Measurements from ENCODE around the gene B3GAT1. TPM values are rescaled to one million over a fixed set of nuclear protein-coding genes. Genes with fewer than 3 reads are reported as not detected.
"Not testable (repeated sequence)": the region's sequence is repeated elsewhere in the genome, so short reads cannot be mapped to it uniquely, and the experiment has no call there.

Gene B3GAT1
- total RNA-seq, 1 donor from 2014 or later, result 1.9 TPM

DNA sequence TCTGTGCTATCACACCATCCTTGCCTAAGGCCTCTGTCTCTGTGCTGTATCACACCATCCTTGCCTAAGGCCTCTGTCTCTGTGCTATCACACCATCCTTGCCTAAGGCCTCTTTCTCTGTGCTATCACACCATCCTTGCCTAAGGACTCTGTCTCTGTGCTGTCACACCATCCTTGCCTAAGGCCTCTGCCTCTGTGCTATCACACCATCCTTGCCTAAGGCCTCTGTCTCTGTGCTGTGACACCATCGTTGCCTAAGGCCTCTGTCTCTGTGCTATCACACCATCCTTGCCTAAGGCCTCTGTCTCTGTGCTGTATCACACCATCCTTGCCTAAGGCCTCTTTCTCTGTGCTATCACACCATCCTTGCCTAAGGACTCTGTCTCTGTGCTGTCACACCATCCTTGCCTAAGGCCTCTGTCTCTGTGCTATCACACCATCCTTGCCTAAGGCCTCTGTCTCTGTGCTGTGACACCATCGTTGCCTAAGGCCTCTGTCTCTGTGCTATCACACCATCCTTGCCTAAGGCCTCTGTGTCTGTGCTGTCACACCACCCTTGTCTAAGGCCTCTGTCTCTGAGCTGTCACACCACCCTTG is 45.5 kb upstream of the B3GAT1 start:
- not testable (repeated sequence) for H3K9me3 ChIP-seq (ENCODE audit: insufficient read depth, low read depth, low read length); H3K36me3 ChIP-seq (ENCODE audit: insufficient read depth, low read length); DNase-seq (ENCODE audit: low read depth); H3K4me3 ChIP-seq (ENCODE audit: insufficient read depth, low read depth, low read length); H3K4me2 ChIP-seq (ENCODE audit: low read length); H3K27ac ChIP-seq (ENCODE audit: low read depth, low read length); H3K9ac ChIP-seq (ENCODE audit: low read length); H3K27me3 ChIP-seq (ENCODE audit: insufficient read depth, low read length); H3K4me3 Mint-ChIP-seq (ENCODE audit: unreplicated experiment); FAIRE-seq; H3K79me2 ChIP-seq (ENCODE audit: insufficient read depth, low read length); H3K4me1 ChIP-seq (ENCODE audit: insufficient read depth, low read length); H2AFZ ChIP-seq (ENCODE audit: low read depth, low read length); H3K27ac Mint-ChIP-seq (ENCODE audit: unreplicated experiment); H3K9me3 Mint-ChIP-seq (ENCODE audit: unreplicated experiment); H3K4me1 Mint-ChIP-seq (ENCODE audit: low read depth, unreplicated experiment); H3K36me3 Mint-ChIP-seq (ENCODE audit: low read depth, unreplicated experiment); H4K20me1 ChIP-seq (ENCODE audit: insufficient read depth, low read length)
- H3K27me3 Mint-ChIP-seq (ENCODE audit: low read depth, unreplicated experiment), result peaks cover 33% of the 10 kb centered on the region

DNA sequence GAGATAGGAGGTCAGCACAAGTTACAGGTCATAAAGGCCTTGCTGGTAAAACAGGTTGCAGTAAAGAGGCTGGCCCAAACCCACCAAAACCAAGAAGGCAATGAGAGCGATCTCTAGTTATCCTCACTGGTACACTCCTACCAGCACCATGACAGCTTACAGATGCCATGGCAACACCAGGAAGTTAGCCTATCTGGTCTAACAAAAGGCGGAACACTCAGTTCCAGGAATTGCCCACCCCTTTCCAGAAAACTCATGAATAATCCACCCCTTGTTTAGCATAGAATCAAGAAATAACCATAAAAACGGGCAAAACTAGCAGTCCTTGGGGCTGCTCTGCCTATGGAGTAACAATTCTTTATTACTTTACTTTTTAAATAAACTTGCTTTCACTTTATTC is 43.5 kb upstream of the B3GAT1 start:
- TF ChIP-seq, protein P1, sequence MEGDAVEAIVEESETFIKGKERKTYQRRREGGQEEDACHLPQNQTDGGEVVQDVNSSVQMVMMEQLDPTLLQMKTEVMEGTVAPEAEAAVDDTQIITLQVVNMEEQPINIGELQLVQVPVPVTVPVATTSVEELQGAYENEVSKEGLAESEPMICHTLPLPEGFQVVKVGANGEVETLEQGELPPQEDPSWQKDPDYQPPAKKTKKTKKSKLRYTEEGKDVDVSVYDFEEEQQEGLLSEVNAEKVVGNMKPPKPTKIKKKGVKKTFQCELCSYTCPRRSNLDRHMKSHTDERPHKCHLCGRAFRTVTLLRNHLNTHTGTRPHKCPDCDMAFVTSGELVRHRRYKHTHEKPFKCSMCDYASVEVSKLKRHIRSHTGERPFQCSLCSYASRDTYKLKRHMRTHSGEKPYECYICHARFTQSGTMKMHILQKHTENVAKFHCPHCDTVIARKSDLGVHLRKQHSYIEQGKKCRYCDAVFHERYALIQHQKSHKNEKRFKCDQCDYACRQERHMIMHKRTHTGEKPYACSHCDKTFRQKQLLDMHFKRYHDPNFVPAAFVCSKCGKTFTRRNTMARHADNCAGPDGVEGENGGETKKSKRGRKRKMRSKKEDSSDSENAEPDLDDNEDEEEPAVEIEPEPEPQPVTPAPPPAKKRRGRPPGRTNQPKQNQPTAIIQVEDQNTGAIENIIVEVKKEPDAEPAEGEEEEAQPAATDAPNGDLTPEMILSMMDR (IDR thresholded peaks at IDR 0.05; ENCODE audit: insufficient read depth, low read depth, low read length), result no peak
- TF ChIP-seq EZH2 (IDR thresholded peaks at IDR 0.05; ENCODE audit: insufficient read depth, low read length), result no peak
- H3K36me3 Mint-ChIP-seq (ENCODE audit: low read depth, unreplicated experiment), result peaks cover 4% of the 10 kb centered on the region
- Histone ChIP-seq H3K79me2 (ENCODE audit: insufficient read depth, low read length) (no peaks in the 10 kb centered on the region), H3K4me1 (ENCODE audit: insufficient read depth, low read length) (no peaks in the 10 kb centered on the region), H3K9ac (ENCODE audit: low read length) (no peak overlapping the region), H3K4me2 (ENCODE audit: low read length) (no peak overlapping the region), H3K36me3 (ENCODE audit: insufficient read depth, low read length) (no peaks in the 10 kb centered on the region), H2AFZ (ENCODE audit: low read depth, low read length) (no peak overlapping the region), H3K4me3 (ENCODE audit: insufficient read depth, low read depth, low read length) (no peak overlapping the region), H3K9me3 (ENCODE audit: insufficient read depth, low read depth, low read length) (peaks cover 9% of the 10 kb centered on the region), H3K27ac (ENCODE audit: low read depth, low read length) (no peak overlapping the region), H4K20me1 (ENCODE audit: insufficient read depth, low read length) (no peaks in the 10 kb centered on the region), H3K27me3 (ENCODE audit: insufficient read depth, low read length) (no peaks in the 10 kb centered on the region)
- no peak overlapping the region for H3K27ac Mint-ChIP-seq (ENCODE audit: unreplicated experiment)
- H3K4me3 Mint-ChIP-seq (ENCODE audit: unreplicated experiment), result no peak overlapping the region
- FAIRE-seq (no peak), DNase-seq (ENCODE audit: low read depth) (no peak)
- H3K9me3 Mint-ChIP-seq (ENCODE audit: unreplicated experiment), result peaks cover 7% of the 10 kb centered on the region
- H3K4me1 Mint-ChIP-seq (ENCODE audit: low read depth, unreplicated experiment), result no peaks in the 10 kb centered on the region
- H3K27me3 Mint-ChIP-seq (ENCODE audit: low read depth, unreplicated experiment), result peaks cover 36% of the 10 kb centered on the region

DNA sequence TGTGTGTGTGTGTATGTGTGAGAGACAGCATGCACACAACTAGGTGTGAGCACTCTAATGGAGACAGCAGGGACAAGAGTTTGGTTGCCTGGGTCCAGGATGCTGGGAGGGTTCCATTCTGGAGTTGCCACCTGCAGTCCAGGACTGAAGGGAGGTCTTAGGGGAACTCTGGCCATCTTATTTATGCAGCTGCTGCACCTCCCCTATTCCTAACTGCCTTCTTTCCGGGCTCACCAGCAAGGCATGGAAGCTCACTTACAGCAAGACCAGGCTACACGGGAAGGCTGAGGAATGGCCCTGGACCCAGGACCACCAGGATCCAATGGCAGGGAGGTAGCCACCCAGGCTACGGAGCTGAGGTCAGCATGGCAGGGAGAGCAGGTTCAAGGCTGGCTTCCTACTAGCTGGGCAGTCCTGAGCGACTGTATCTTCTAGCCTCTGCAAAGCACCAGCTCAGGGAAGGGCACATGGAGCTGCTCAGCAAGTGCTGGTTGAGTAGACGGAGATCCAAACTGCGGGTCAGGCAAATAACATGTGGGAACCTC is 42.2 kb upstream of the B3GAT1 start:
- Histone ChIP-seq H3K4me2 (ENCODE audit: low read length) (no peak overlapping the region), H3K9ac (ENCODE audit: low read length) (no peak overlapping the region), H3K27me3 (ENCODE audit: insufficient read depth, low read length) (no peaks in the 10 kb centered on the region), H3K79me2 (ENCODE audit: insufficient read depth, low read length) (no peaks in the 10 kb centered on the region), H3K4me3 (ENCODE audit: insufficient read depth, low read depth, low read length) (no peak overlapping the region), H4K20me1 (ENCODE audit: insufficient read depth, low read length) (no peaks in the 10 kb centered on the region), H3K36me3 (ENCODE audit: insufficient read depth, low read length) (no peaks in the 10 kb centered on the region), H3K4me1 (ENCODE audit: insufficient read depth, low read length) (no peaks in the 10 kb centered on the region), H3K9me3 (ENCODE audit: insufficient read depth, low read depth, low read length) (peaks cover 12% of the 10 kb centered on the region), H3K27ac (ENCODE audit: low read depth, low read length) (no peak overlapping the region), H2AFZ (ENCODE audit: low read depth, low read length) (no peak overlapping the region)
- H3K27me3 Mint-ChIP-seq (ENCODE audit: low read depth, unreplicated experiment), result peaks cover 36% of the 10 kb centered on the region
- TF ChIP-seq, protein P1 (IDR thresholded peaks at IDR 0.05; ENCODE audit: insufficient read depth, low read depth, low read length), result no peak
- TF ChIP-seq EZH2 (IDR thresholded peaks at IDR 0.05; ENCODE audit: insufficient read depth, low read length), result no peak
- no peaks in the 10 kb centered on the region for H3K4me1 Mint-ChIP-seq (ENCODE audit: low read depth, unreplicated experiment)
- no peak for DNase-seq (ENCODE audit: low read depth)
- no peak overlapping the region for H3K27ac Mint-ChIP-seq (ENCODE audit: unreplicated experiment)
- no peak for FAIRE-seq
- no peak overlapping the region for H3K4me3 Mint-ChIP-seq (ENCODE audit: unreplicated experiment)
- H3K36me3 Mint-ChIP-seq (ENCODE audit: low read depth, unreplicated experiment), result peaks cover 4% of the 10 kb centered on the region
- peaks cover 7% of the 10 kb centered on the region for H3K9me3 Mint-ChIP-seq (ENCODE audit: unreplicated experiment)
